Caco-2 (cell line): ENCODE measurements around the gene ATP5F1B. TPM values are rescaled to one million over a fixed set of nuclear protein-coding genes. Genes with fewer than 3 reads are reported as not detected.

Source experiments
- BruUV-seq: library from RNA; stranded (reverse); fragments of 400-500 nt; replicated peaks from 2 replicates; lab custom pipeline; 2021; lab: Mats Ljungman, UMichigan
- CTCF ChIA-PET: fragments of 300-600 bp; sonication (Branson Sonifier 250); formaldehyde crosslinking; loops from one replicate; lab custom pipeline; 2022; ENCODE audit warnings: antibody characterized with exemption; lab: Charles Lee
- POLR2A ChIA-PET: fragments of 300-600 bp; sonication (Branson Sonifier 250); formaldehyde crosslinking; loops from one replicate; lab custom pipeline; 2022; ENCODE audit warnings: antibody characterized with exemption; lab: Charles Lee
- DNase-seq, 2 experiments: peaks; one replicate each; pipeline versions ENCODE4 v3.0.0 to v3.0.0-alpha.2; 2020 to 2022
- H3K27me3 ChIP-seq: replicated peaks from 2 replicates; pipeline ENCODE4 v1.6.0; 2011; ENCODE audit warnings: low read length; ENCODE audit not compliant: control insufficient read depth, insufficient read depth
- H3K36me3 ChIP-seq: 2 replicates; pipeline ENCODE4 v1.5.1; 2011; ENCODE audit warnings: low read length; ENCODE audit not compliant: control insufficient read depth, insufficient read depth
- H3K4me1 ChIP-seq: fragments of 250-450 bp; sonication (Bioruptor Pico); 2 replicates; pipeline ENCODE4 v1.5.1; 2020; ENCODE audit warnings: mild to moderate bottlenecking
- H3K4me3 ChIP-seq: 2 replicates; pipeline ENCODE4 v1.5.1; 2011; ENCODE audit warnings: low read depth, mild to moderate bottlenecking, control low read depth, low read length
- H3K9me3 ChIP-seq: fragments of 250-450 bp; sonication (Bioruptor Pico); 2 replicates; pipeline ENCODE4 v1.5.1; 2020; ENCODE audit warnings: mild to moderate bottlenecking, moderate library complexity
- H3K27ac Mint-ChIP-seq: one replicate; pipeline ENCODE4 v1.8.0; 2022; ENCODE audit warnings: mixed read lengths; ENCODE audit not compliant: unreplicated experiment
- H3K27me3 Mint-ChIP-seq: one replicate; pipeline ENCODE4 v1.8.0; 2022; ENCODE audit warnings: mixed read lengths; ENCODE audit not compliant: insufficient read depth, unreplicated experiment
- H3K36me3 Mint-ChIP-seq: one replicate; pipeline ENCODE4 v1.8.0; 2022; ENCODE audit warnings: mild to moderate bottlenecking, mixed read lengths; ENCODE audit not compliant: insufficient read depth, unreplicated experiment
- H3K4me1 Mint-ChIP-seq: one replicate; pipeline ENCODE4 v1.8.0; 2022; ENCODE audit warnings: low read depth, mixed read lengths; ENCODE audit not compliant: unreplicated experiment
- H3K4me3 Mint-ChIP-seq: one replicate; pipeline ENCODE4 v1.8.0; 2022; ENCODE audit warnings: mild to moderate bottlenecking, moderate library complexity, mixed read lengths; ENCODE audit not compliant: unreplicated experiment
- H3K9me3 Mint-ChIP-seq: one replicate; pipeline ENCODE4 v1.8.0; 2022; ENCODE audit warnings: mixed read lengths; ENCODE audit not compliant: unreplicated experiment
- CTCF ChIP-seq, 2 experiments: fragments of 200-600 bp in 1 of 2; IDR thresholded peaks; 1 replicate in 1 of 2; 2 replicates in 1 of 2; pipeline versions ENCODE4 v1.5.1 to v1.8.0; 2011 to 2022; ENCODE audit warnings: antibody characterized with exemption in 1 of 2, control low read depth in 1 of 2, inconsistent platforms in 1 of 2, low read depth in 1 of 2, low read length in 1 of 2, mild to moderate bottlenecking in 1 of 2, moderate library complexity in 1 of 2; ENCODE audit not compliant: insufficient read depth in 1 of 2, severe bottlenecking in 1 of 2, unreplicated experiment in 1 of 2
- intact Hi-C: fragments of 100-400 bp; cut with micrococcal nuclease; formaldehyde crosslinking; loops from one replicate; pipeline ENCODE4 v1.10.0; 2022; ENCODE audit not compliant: unreplicated experiment
- total RNA-seq: library from RNA; stranded (reverse); gene quantifications from 2 replicates; pipeline ENCODE4 v1.2.3, GENCODE V29; 2022

ATP5F1B gene
- total RNA-seq, 1 experiment from 2014 or later: 740 TPM

GRCh38 chr12:56637621-56638020 lies 8.2 kb downstream of the ATP5F1B start:
- DNase-seq: no peak
- Histone ChIP-seq H3K27me3 (no peaks in the 10 kb centered on the region), H3K4me1 (peaks cover 16% of the 10 kb centered on the region), H3K9me3 (no peaks in the 10 kb centered on the region), H3K36me3 (no peaks in the 10 kb centered on the region), H3K4me3 (no peak overlapping the region)
- H3K9me3 Mint-ChIP-seq: no peaks in the 10 kb centered on the region
- no TSS peak for BruUV-seq
- H3K27ac Mint-ChIP-seq: no peak overlapping the region
- peaks cover 88% of the 10 kb centered on the region for H3K36me3 Mint-ChIP-seq
- H3K4me1 Mint-ChIP-seq: peaks cover 4% of the 10 kb centered on the region
- H3K27me3 Mint-ChIP-seq: no peaks in the 10 kb centered on the region
- H3K4me3 Mint-ChIP-seq: no peak overlapping the region
- TF ChIP-seq CTCF (IDR thresholded peaks at IDR 0.05; ENCODE audit: insufficient read depth in 1 of 2, low read depth in 1 of 2, low read length in 1 of 2, severe bottlenecking in 1 of 2, unreplicated experiment in 1 of 2): no peak
- intact Hi-C loops: loop anchor here (1.0 to 5.0 kb wide), 6 partner anchors 9 to 665 kb away; partner anchors contain the start of genes PTGES3 and RAB5B
- CTCF ChIA-PET: no interaction called here
- POLR2A ChIA-PET: no interaction called here

- H3K27me3 Mint-ChIP-seq: no peaks in the 10 kb centered on the region
- peaks cover 86% of the 10 kb centered on the region for H3K36me3 Mint-ChIP-seq
- POLR2A ChIA-PET: interaction anchor here (0.5 to 1.6 kb wide), 11 partner anchors 8 to 381 kb away, joined by 3 to 43 read pairs (median 5); partner anchors contain the start of genes ATP5F1B, NACA, PTGES3 and RBMS2
- H3K9me3 ChIP-seq: no peaks in the 10 kb centered on the region
- BruUV-seq: TSS peak; percentile 49
- H3K4me3 Mint-ChIP-seq: peak overlapping the region; percentile 98
- intact Hi-C loops: loop anchor here (1.0 to 5.0 kb wide), 6 partner anchors 9 to 665 kb away; partner anchors contain the start of genes PTGES3 and RAB5B
- peak; percentile 98 to 99 for DNase-seq
- peaks cover 6% of the 10 kb centered on the region for H3K4me1 Mint-ChIP-seq
- no peaks in the 10 kb centered on the region for H3K9me3 Mint-ChIP-seq
- no peaks in the 10 kb centered on the region for H3K36me3 ChIP-seq
- H3K4me1 ChIP-seq: peaks cover 23% of the 10 kb centered on the region
- peak overlapping the region; percentile 85 for H3K4me3 ChIP-seq
- peak; percentile 57 to 80 for TF ChIP-seq CTCF (IDR thresholded peaks at IDR 0.05; ENCODE audit: insufficient read depth in 1 of 2, low read depth in 1 of 2, low read length in 1 of 2, severe bottlenecking in 1 of 2, unreplicated experiment in 1 of 2)
- peak overlapping the region; percentile 92 for H3K27ac Mint-ChIP-seq
- H3K27me3 ChIP-seq: no peaks in the 10 kb centered on the region
- CTCF ChIA-PET: interaction anchor here (0.6 to 2.1 kb wide), 41 partner anchors 8 to 590 kb away, joined by 3 to 21 read pairs (median 4); partner anchors contain the start of genes ATP5F1B, ESYT1, GLS2 and LRP1
Observed at GRCh38 chr12:56636675-56637540, 8.9 kb downstream of the ATP5F1B start.
